ENCODE data around the gene KATNAL2. TPM values are rescaled to one million over a fixed set of nuclear protein-coding genes. Genes with fewer than 3 reads are reported as not detected.

KATNAL2 gene
- total and polyA plus RNA-seq, 10 of the 15 experiments (the other 5 are each of a cell fraction or from before 2014, with no cell fraction given), result 0.20 to 2.4 (median 1.7) TPM

- no peak for TF ChIP-seq CUX1 (IDR thresholded peaks at IDR 0.05; ENCODE audit: insufficient replicate concordance, low read depth, low read length)
- TF ChIP-seq RELA (IDR thresholded peaks at IDR 0.05; ENCODE audit: borderline replicate concordance, partially characterized antibody), result peak; percentile 94
- TF ChIP-seq RAD21 (IDR thresholded peaks at IDR 0.05; ENCODE audit: insufficient read depth, low read depth, low read length), result 0 out of 2 replicates have a peak, but pooled peaks have one; percentile 12
- no peak; the same call in 1 of the 2 replicates for TF ChIP-seq RAD51 (IDR thresholded peaks at IDR 0.05)
- 0 out of 4 replicates have a peak, but pooled peaks of 1 of the 2 experiments have one; percentile 74 for TF ChIP-seq CEBPB (IDR thresholded peaks at IDR 0.05; ENCODE audit: borderline replicate concordance in 1 of 2, low read depth in 2 of 2, low read length in 2 of 2)
- TF ChIP-seq KAT2A (conservative IDR thresholded peaks at IDR 0.05; ENCODE audit: control insufficient read depth, low read depth, low read length), result no peak
- TF ChIP-seq YBX1 (IDR thresholded peaks at IDR 0.05), result no peak
- TF ChIP-seq, protein P1, sequence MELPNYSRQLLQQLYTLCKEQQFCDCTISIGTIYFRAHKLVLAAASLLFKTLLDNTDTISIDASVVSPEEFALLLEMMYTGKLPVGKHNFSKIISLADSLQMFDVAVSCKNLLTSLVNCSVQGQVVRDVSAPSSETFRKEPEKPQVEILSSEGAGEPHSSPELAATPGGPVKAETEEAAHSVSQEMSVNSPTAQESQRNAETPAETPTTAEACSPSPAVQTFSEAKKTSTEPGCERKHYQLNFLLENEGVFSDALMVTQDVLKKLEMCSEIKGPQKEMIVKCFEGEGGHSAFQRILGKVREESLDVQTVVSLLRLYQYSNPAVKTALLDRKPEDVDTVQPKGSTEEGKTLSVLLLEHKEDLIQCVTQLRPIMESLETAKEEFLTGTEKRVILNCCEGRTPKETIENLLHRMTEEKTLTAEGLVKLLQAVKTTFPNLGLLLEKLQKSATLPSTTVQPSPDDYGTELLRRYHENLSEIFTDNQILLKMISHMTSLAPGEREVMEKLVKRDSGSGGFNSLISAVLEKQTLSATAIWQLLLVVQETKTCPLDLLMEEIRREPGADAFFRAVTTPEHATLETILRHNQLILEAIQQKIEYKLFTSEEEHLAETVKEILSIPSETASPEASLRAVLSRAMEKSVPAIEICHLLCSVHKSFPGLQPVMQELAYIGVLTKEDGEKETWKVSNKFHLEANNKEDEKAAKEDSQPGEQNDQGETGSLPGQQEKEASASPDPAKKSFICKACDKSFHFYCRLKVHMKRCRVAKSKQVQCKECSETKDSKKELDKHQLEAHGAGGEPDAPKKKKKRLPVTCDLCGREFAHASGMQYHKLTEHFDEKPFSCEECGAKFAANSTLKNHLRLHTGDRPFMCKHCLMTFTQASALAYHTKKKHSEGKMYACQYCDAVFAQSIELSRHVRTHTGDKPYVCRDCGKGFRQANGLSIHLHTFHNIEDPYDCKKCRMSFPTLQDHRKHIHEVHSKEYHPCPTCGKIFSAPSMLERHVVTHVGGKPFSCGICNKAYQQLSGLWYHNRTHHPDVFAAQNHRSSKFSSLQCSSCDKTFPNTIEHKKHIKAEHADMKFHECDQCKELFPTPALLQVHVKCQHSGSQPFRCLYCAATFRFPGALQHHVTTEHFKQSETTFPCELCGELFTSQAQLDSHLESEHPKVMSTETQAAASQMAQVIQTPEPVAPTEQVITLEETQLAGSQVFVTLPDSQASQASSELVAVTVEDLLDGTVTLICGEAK (IDR thresholded peaks at IDR 0.05; ENCODE audit: borderline replicate concordance), result no peak
- no peak for TF ChIP-seq ZZZ3 (IDR thresholded peaks at IDR 0.05; ENCODE audit: control insufficient read depth, insufficient read length, low read depth)
- TF ChIP-seq CBFB (IDR thresholded peaks at IDR 0.05; ENCODE audit: low read depth), result peak; percentile 91
- TF ChIP-seq RB1 (IDR thresholded peaks at IDR 0.05; ENCODE audit: borderline replicate concordance), result no peak
- no peak for TF ChIP-seq NR2C2 (IDR thresholded peaks at IDR 0.05; ENCODE audit: borderline replicate concordance, control insufficient read depth, insufficient read length, low read depth)
- no peak for TF ChIP-seq HCFC1 (IDR thresholded peaks at IDR 0.05; ENCODE audit: low read length)
- TF ChIP-seq SP1 (IDR thresholded peaks at IDR 0.05; ENCODE audit: low read depth, low read length), result peak; percentile 59
- TF ChIP-seq NFYA (IDR thresholded peaks at IDR 0.05; ENCODE audit: borderline replicate concordance, low read depth, low read length), result no peak
- no peak for TF ChIP-seq SIX5 (IDR thresholded peaks at IDR 0.05; ENCODE audit: low read depth, low read length, severe bottlenecking)
- peak; percentile 89 for TF ChIP-seq MEF2A (IDR thresholded peaks at IDR 0.05; ENCODE audit: insufficient read depth, low read depth, low read length)
- TF ChIP-seq SREBF2 (IDR thresholded peaks at IDR 0.05; ENCODE audit: low read length), result no peak
- TF ChIP-seq PAX8 (IDR thresholded peaks at IDR 0.05), result no peak
- TF ChIP-seq, protein P2, sequence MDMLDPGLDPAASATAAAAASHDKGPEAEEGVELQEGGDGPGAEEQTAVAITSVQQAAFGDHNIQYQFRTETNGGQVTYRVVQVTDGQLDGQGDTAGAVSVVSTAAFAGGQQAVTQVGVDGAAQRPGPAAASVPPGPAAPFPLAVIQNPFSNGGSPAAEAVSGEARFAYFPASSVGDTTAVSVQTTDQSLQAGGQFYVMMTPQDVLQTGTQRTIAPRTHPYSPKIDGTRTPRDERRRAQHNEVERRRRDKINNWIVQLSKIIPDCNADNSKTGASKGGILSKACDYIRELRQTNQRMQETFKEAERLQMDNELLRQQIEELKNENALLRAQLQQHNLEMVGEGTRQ (IDR thresholded peaks at IDR 0.05; ENCODE audit: borderline replicate concordance, low read depth, low read length), result no peak
- no peak for TF ChIP-seq FOS (IDR thresholded peaks at IDR 0.05; ENCODE audit: borderline replicate concordance, extremely low read depth, insufficient read length)
- no peak for TF ChIP-seq TAF1 (IDR thresholded peaks at IDR 0.05; ENCODE audit: borderline replicate concordance, low read depth, low read length)
Observed at GRCh38 chr18:46891742-46892214, 25.6 kb upstream of the KATNAL2 start (continued).
